SK-N-SH treated with all-trans-retinoic acid at 6 μM for 48 hours (cell line): ENCODE measurements around the gene F11R.
"Not testable (repeated sequence)": the region's sequence is repeated elsewhere in the genome, so short reads cannot be mapped to it uniquely, and the experiment has no call there.

Source experiments
- ATAC-seq: fragments of 200-7000 bp; cut with Tn5 transposase; 3 replicates; pipeline ENCODE4 v1.9.1; 2020; ENCODE audit warnings: mild to moderate bottlenecking, moderate library complexity
- ARNTL ChIP-seq: fragments of 450-650 bp; formaldehyde crosslinking; IDR thresholded peaks from 2 replicates; pipeline ENCODE4 v1.5.0; 2020; ENCODE audit warnings: low read depth, mild to moderate bottlenecking, moderate library complexity, borderline replicate concordance
- BACH2 ChIP-seq: fragments of 250-450 bp; sonication (Bioruptor Pico); IDR thresholded peaks from 2 replicates; pipeline ENCODE4 v1.9.0; 2021; ENCODE audit warnings: mild to moderate bottlenecking, borderline replicate concordance
- CREB5 ChIP-seq: fragments of 250-450 bp; sonication (Bioruptor Pico); IDR thresholded peaks from 2 replicates; pipeline ENCODE4 v1.5.1; 2020; ENCODE audit warnings: low read depth, mild to moderate bottlenecking, moderate library complexity
- CSRNP3 ChIP-seq: fragments of 250-450 bp; sonication (Bioruptor Pico); IDR thresholded peaks from 2 replicates; pipeline ENCODE4 v1.5.1; 2021; ENCODE audit warnings: mild to moderate bottlenecking, moderate library complexity
- ESRRG ChIP-seq: fragments of 250-450 bp; sonication (Bioruptor Pico); IDR thresholded peaks from 2 replicates; pipeline ENCODE4 v1.6.1; 2021; ENCODE audit warnings: mild to moderate bottlenecking
- GLIS3 ChIP-seq: fragments of 250-450 bp; sonication (Bioruptor Pico); IDR thresholded peaks from 2 replicates; pipeline ENCODE4 v1.5.0; 2020; ENCODE audit warnings: mild to moderate bottlenecking, moderate library complexity
- OSR1 ChIP-seq: fragments of 250-450 bp; sonication (Bioruptor Pico); IDR thresholded peaks from 2 replicates; pipeline ENCODE4 v1.8.0; 2022; ENCODE audit warnings: moderate library complexity, mild to moderate bottlenecking, inconsistent platforms
- POU6F1 ChIP-seq: fragments of 250-450 bp; sonication (Bioruptor Pico); IDR thresholded peaks from 2 replicates; pipeline ENCODE4 v1.8.0; 2021; ENCODE audit warnings: low read depth, mild to moderate bottlenecking, moderate library complexity, borderline replicate concordance
- PPARA ChIP-seq: fragments of 250-450 bp; sonication (Bioruptor Pico); IDR thresholded peaks from 2 replicates; pipeline ENCODE4 v1.5.0; 2020; ENCODE audit warnings: mild to moderate bottlenecking, borderline replicate concordance
- RARB ChIP-seq: fragments of 250-450 bp; sonication (Bioruptor Pico); IDR thresholded peaks from 2 replicates; pipeline ENCODE4 v1.8.0; 2021; ENCODE audit warnings: mild to moderate bottlenecking, moderate library complexity
- SNAI2 ChIP-seq: fragments of 250-450 bp; sonication (Bioruptor Pico); IDR thresholded peaks from 2 replicates; pipeline ENCODE4 v1.5.0; 2020; ENCODE audit warnings: mild to moderate bottlenecking, moderate library complexity
- TCF4 ChIP-seq: fragments of 250-450 bp; sonication (Bioruptor Pico); IDR thresholded peaks from 2 replicates; pipeline ENCODE4 v1.8.0; 2021; ENCODE audit warnings: mild to moderate bottlenecking, moderate library complexity, borderline replicate concordance
- TSHZ2 ChIP-seq: fragments of 250-450 bp; sonication (Bioruptor Pico); IDR thresholded peaks from 2 replicates; pipeline ENCODE4 v1.5.0; 2020; ENCODE audit warnings: mild to moderate bottlenecking, moderate library complexity
- ZC3H10 ChIP-seq: fragments of 250-450 bp; sonication (Bioruptor Pico); IDR thresholded peaks from 2 replicates; pipeline ENCODE4 v1.5.1; 2021; ENCODE audit warnings: mild to moderate bottlenecking, moderate library complexity
- ZFP3 ChIP-seq: fragments of 250-450 bp; sonication (Bioruptor Pico); IDR thresholded peaks from 2 replicates; pipeline ENCODE4 v1.5.0; 2020; ENCODE audit warnings: mild to moderate bottlenecking, moderate library complexity
- ZFP30 ChIP-seq: fragments of 450-650 bp; formaldehyde crosslinking; IDR thresholded peaks from 2 replicates; pipeline ENCODE4 v1.5.0; 2022; ENCODE audit warnings: mild to moderate bottlenecking, moderate library complexity
- ZNF565 ChIP-seq: fragments of 450-650 bp; formaldehyde crosslinking; conservative IDR thresholded peaks from 2 replicates; pipeline ENCODE4 v1.5.0; 2020; ENCODE audit warnings: low read depth, mild to moderate bottlenecking, moderate library complexity
- ZNF70 ChIP-seq: fragments of 450-650 bp; formaldehyde crosslinking; IDR thresholded peaks from 2 replicates; pipeline ENCODE4 v1.5.0; 2020; ENCODE audit warnings: mild to moderate bottlenecking, moderate library complexity
- ZNF8 ChIP-seq: fragments of 450-650 bp; formaldehyde crosslinking; IDR thresholded peaks from 2 replicates; pipeline ENCODE4 v1.5.0; 2020; ENCODE audit warnings: mild to moderate bottlenecking, moderate library complexity

F11R gene

GRCh38 chr1:161068306-161069234 is 47.6 kb upstream of the F11R start:
- no peak; the same call in 2 of the 3 replicates for ATAC-seq
- TF ChIP-seq OSR1 (CRISPR knock-in tag) (no peak), ARNTL (no peak), GLIS3 (no peak), ZC3H10 (no peak), TCF4 (CRISPR knock-in tag) (no peak), PPARA (CRISPR knock-in tag) (no peak), SNAI2 (no peak), CSRNP3 (CRISPR knock-in tag) (no peak), ZNF70 (no peak), RARB (no peak), ZNF8 (CRISPR knock-in tag) (no peak), ZFP30 (no peak)
- TF ChIP-seq, all 23 proteins: peak for 0

- no peak for ATAC-seq
- TF ChIP-seq SNAI2 (no peak), ZFP30 (no peak), ESRRG (CRISPR knock-in tag) (no peak), CREB5 (CRISPR knock-in tag) (no peak), ZFP3 (CRISPR knock-in tag) (no peak), BACH2 (CRISPR knock-in tag) (no peak), ARNTL (no peak), TCF4 (CRISPR knock-in tag) (no peak), ZNF8 (CRISPR knock-in tag) (no peak), ZNF565 (no peak), ZNF70 (no peak), RARB (no peak), ZC3H10 (no peak), TSHZ2 (no peak), POU6F1 (CRISPR knock-in tag) (no peak), CSRNP3 (CRISPR knock-in tag) (no peak), GLIS3 (no peak), PPARA (CRISPR knock-in tag) (no peak)
- TF ChIP-seq, all 23 proteins: peak for 0
These were observed 45.7 kb upstream of the F11R start for GRCh38 chr1:161066694-161067093.

GRCh38 chr1:161065681-161066080 is 44.7 kb upstream of the F11R start:
- ATAC-seq, result not testable (repeated sequence)

GRCh38 chr1:161063936-161064335 is 43.0 kb upstream of the F11R start:
- ATAC-seq, result not testable (repeated sequence)
